HG02610 (cell line): Measurements from ENCODE around the gene UGT8.
A peak's percentile ranks its signal among the peaks of the same experiment; 100 is the strongest.
"Not testable (repeated sequence)": the region's sequence is repeated elsewhere in the genome, so short reads cannot be mapped to it uniquely, and the experiment has no call there.

Source experiments
- ATAC-seq: cut with Tn5 transposase; IDR thresholded peaks from one replicate; pipeline ENCODE4 v1.9.1; 2021; ENCODE audit warnings: mild to moderate bottlenecking, moderate library complexity; ENCODE audit not compliant: unreplicated experiment

The UGT8 gene

GRCh38 chr4:114598191-114599121 lies at the start of gene UGT8:
Gene UGT8, plus strand, starts transcription at chr4:114598807. Its CDS starts 24,074 bp downstream, at chr4:114622881.
- ATAC-seq: peak; percentile 40

DNA sequence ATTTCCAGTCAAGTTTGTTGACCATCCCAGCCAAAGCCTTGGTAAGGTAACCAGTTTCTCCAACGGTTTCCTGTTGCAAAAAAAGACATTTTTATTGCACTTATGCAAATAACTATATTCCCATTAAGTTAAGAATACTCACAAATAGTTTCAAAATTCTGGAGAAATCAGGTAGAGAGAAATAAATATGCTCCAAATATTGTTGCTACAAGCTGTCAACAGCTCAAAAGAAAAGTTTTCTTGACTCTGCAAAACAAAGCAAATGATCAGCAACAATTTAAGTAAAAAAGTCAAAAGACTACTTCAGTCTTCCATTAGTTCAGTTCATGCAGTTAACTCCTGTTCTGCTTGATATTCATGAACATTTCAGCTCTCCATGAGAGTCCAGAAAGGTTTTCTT lies 49.0 kb upstream of the UGT8 start:
- ATAC-seq: no peak

DNA sequence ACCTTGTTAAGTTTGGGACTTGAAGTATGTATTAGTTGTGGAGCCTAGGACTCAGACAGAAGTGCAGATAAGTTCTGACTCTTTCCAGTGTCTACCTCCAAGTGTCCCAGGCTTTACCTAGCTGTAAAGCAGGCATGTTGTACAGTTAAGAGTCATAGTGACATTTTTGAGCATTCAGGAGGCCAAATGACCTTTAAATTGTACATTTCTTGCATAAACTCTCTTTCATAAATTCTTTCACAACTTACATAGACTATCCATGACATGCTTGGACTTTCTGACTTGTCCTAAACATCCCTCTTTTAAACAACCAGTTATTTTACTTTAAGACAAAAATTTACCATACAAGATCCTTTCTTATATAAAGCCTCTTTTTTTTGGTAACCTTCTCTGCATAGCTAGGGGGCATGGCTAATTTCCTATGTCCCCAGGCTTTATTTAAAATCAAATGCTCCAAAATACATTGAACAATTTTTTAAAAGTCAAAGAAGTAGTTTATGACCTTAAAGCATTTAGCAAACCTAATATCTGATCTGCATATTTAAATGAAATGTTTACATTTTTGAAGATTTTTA lies 40.1 kb upstream of the UGT8 start:
- ATAC-seq: no peak

DNA sequence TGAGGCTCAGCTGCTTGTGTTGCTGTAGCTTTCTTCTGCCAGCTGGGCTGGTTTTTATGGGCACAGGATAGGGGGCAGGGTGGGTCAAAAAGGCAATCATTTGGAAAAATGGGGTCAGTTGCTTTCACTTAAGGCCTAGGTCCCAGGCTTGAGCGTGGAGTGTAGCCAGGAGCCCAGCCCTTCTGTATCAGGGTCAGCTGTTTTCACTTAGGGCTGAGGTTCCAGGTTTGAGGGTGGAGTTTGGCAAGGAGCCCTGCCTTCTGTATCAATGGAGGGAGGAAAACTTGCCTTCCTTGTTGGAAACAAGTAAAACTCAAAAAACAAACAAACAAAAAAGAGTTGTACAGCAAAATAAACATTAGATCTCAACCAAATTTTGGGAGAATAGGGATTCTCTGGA lies 37.0 kb upstream of the UGT8 start:
- no peak for ATAC-seq

- ATAC-seq: no peak
Measured at GRCh38 chr4:114562176-114562904, 36.3 kb upstream of the UGT8 start.

DNA sequence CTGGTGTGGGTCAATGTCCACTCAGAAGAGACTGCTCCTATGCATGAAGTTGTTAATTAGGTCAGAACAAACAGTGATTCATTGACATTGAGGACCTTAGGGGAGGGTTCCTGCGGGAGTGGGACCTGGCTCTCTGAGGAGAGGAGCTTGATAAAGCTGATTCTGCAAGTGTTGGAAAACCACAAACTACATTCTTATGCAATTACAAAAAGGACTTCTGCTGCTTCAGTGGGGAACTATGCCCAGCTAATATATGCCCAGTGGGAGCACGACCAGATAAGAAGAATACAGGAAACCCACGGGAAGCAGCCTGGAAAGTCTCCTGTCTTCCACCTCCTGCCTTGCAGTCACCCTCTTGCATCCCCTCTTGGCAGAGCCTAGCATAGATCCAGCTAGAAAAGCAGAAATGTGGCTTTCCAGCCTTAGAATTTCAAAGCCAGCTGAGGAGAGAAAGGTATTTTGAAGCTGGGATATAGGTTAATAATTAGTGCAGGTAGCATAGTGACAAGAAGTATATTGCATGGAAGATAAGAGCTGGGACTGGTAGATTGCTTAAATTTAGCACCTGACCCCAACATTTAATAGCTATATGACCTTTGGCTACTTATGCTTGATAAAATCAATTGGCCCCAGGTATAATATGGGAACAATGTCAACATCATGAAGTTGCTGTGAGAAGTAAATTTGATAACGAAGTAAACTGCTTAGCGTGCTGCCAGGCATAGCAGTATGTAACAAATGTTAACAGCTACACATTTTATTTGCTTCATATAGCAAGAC lies 34.9 kb upstream of the UGT8 start:
- no peak for ATAC-seq

- ATAC-seq: no peak
Measured at GRCh38 chr4:114577386-114577785, 21.2 kb upstream of the UGT8 start.

DNA sequence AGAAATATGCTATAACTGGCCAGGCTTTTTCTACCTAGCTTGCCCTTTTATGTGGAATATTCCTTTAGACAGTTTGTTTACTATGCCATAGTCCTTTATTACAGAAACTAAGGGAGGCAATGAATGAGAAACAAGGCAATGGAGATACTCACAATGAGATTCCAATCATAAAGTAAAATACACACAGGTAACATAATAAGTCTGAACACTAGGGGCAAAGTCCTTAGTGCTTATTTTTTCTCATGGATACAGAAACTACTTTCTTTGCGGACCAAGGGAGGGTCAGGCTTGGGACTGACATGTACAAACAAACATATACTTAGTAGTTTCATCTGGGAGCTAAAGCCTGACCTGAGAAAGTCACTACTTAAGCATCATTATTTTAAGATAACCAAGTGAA lies 16.0 kb upstream of the UGT8 start:
- ATAC-seq: no peak

- no peak for ATAC-seq
Measured at GRCh38 chr4:114588305-114588704, 10.3 kb upstream of the UGT8 start.

GRCh38 chr4:114590360-114590759 lies 8.2 kb upstream of the UGT8 start:
- not testable (repeated sequence) for ATAC-seq

- ATAC-seq: no peak
Measured at GRCh38 chr4:114593526-114593925, 5.1 kb upstream of the UGT8 start.

- no peak for ATAC-seq
Measured at GRCh38 chr4:114595207-114595606, 3.4 kb upstream of the UGT8 start.

DNA sequence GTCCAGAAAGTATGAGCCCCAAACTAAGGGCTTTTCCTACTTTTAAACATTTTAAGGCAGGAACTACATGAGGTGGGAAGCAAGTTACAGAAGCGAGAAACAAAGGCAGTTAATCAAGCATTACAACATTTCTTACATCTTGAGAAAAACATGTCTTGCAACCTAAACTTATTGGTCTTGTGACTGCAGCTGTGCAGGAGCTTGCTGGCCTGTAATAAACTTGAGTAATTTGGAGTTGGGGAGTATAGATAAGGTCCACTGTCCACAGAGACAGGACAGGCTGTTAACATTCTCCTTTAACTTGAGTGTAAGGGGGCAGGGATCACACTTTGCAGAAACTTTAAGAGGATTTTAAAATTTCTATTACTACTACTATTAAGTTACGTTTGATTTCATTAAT lies 2.7 kb upstream of the UGT8 start:
- ATAC-seq: no peak

GRCh38 chr4:114597410-114598115 lies 1.0 kb upstream of the UGT8 start:
- no peak for ATAC-seq

GRCh38 chr4:114599231-114599902 lies 760 bp downstream of the UGT8 start:
- ATAC-seq: no peak

DNA sequence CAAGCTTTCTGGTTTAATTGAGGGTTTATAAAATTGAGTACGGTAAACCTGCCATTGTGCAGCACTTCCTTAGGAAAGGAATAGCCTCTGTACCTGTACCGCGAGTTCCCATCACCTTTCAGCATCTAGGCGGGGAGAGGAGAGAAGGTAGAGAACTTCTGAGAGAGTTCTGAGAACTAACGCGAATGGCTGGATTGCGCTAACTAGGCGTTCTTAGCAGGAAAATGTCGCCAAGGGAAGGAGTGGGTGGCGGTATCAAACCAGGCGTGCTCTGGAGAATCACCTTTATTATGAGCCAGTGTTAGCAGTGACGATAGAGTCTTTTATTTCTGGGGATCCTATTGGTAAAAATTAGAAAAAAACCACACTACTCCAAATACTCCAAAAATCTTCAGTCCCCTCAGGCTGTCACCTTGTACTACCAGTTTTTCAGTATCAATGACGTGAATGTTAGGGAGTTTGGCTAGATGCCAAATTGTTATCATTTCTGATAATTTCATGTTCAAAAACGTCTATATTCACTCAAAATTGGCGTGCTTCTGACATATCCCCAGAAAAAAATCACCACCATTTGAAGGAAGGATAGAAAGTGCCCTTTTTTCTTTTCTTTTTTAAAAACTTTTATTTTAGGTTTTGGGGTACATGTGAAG lies 1.4 kb downstream of the UGT8 start:
- no peak for ATAC-seq

DNA sequence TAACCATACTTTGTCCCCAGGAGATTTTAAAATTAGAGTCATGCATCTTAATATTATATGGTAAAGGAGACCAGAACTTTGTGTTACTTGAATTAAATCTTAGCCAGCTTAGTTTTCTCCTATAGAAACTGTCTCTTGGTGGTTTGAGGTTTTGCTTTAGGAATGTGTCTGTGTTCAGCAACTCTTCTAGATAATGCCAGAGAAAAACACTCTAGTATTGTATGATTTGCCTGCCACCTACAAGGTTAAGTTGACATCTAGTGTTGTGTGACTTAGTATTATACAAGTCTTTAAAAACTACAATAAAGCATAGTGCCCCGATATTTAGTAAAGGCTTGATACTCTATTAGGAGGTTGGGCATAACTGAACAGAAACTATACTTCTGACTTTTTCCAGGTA lies 2.1 kb downstream of the UGT8 start:
- no peak for ATAC-seq

GRCh38 chr4:114601304-114602052 lies 2.9 kb downstream of the UGT8 start:
- ATAC-seq: peak; percentile 51

GRCh38 chr4:114603497-114603896 lies 4.9 kb downstream of the UGT8 start:
- peak; percentile 90 for ATAC-seq
